ENCODE results near the gene DUSP22. TPM values are rescaled to one million over a fixed set of nuclear protein-coding genes. Genes with fewer than 3 reads are reported as not detected.

The DUSP22 gene
- total and polyA plus RNA-seq, 2 donors (not counting 1 experiment from before 2014, with no cell fraction given): 10.9 to 13.7 TPM

DNA sequence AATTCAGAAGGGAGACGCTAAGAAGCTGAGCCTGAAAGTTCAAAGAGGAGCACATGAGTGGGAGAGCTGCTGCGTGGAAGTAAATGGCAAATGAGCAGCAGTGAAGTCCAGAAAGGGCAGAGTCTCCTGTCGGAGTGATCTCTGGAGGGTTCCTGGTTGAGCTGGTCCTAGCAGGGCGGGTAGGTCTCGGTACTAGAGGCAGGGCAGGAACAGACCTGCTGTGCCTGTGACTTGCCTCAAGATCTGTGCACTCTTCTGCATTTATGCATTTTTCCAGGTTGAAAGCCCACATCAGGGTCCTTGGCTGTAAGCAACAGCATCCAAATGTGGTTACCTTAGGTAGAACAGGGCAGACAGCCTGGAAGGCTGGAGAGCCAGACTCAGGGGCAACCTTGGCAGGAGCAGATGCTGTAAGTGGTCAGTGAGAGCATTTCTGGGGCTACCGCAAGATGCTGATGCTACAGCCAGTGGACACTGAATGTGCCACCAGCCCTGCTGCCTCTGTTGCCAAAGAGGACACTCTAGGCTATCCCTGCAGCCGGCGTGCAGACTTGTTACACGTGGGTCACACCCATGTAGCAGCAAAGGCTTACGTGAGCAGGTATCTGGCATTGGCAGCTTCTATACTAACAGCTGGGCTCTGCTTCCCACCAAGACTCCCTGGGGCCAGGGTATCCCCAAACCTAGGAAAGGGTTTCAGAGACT lies 8.4 kb downstream of the DUSP22 start:
- TF ChIP-seq EZH2 (IDR thresholded peaks at IDR 0.05; ENCODE audit: low read length, missing control alignments): no peak
- TF ChIP-seq, protein P1, sequence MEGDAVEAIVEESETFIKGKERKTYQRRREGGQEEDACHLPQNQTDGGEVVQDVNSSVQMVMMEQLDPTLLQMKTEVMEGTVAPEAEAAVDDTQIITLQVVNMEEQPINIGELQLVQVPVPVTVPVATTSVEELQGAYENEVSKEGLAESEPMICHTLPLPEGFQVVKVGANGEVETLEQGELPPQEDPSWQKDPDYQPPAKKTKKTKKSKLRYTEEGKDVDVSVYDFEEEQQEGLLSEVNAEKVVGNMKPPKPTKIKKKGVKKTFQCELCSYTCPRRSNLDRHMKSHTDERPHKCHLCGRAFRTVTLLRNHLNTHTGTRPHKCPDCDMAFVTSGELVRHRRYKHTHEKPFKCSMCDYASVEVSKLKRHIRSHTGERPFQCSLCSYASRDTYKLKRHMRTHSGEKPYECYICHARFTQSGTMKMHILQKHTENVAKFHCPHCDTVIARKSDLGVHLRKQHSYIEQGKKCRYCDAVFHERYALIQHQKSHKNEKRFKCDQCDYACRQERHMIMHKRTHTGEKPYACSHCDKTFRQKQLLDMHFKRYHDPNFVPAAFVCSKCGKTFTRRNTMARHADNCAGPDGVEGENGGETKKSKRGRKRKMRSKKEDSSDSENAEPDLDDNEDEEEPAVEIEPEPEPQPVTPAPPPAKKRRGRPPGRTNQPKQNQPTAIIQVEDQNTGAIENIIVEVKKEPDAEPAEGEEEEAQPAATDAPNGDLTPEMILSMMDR (conservative IDR thresholded peaks at IDR 0.05 in 1 of 2, IDR thresholded peaks at IDR 0.05 in 1 of 2; ENCODE audit: low read depth in 1 of 2, low read length in 2 of 2): no peak
- Histone ChIP-seq H3K4me3 (replicated peaks in 1 of 4; ENCODE audit: control extremely low read depth in 1 of 4, insufficient read depth in 1 of 4, low read depth in 3 of 4, low read length in 4 of 4) (no peak overlapping the region), H3K27me3 (ENCODE audit: control insufficient read depth, insufficient read depth, low read length) (no peaks in the 10 kb centered on the region), H2AFZ (ENCODE audit: low read length) (no peak overlapping the region), H3K79me2 (ENCODE audit: control insufficient read depth, insufficient read depth, low read length) (no peaks in the 10 kb centered on the region), H3K4me1 (ENCODE audit: control insufficient read depth, extremely low read depth, insufficient read depth, low read length) (no peaks in the 10 kb centered on the region), H3K36me3 (ENCODE audit: control insufficient read depth, insufficient read depth, low read length) (no peaks in the 10 kb centered on the region), H4K20me1 (ENCODE audit: control insufficient read depth, extremely low read depth, insufficient read depth, low read length) (no peaks in the 10 kb centered on the region), H3K9ac (ENCODE audit: insufficient read depth, low read length) (no peak overlapping the region), H3K4me2 (ENCODE audit: extremely low read depth, insufficient read depth, low read length) (no peak overlapping the region), H3K9me3 (ENCODE audit: control insufficient read depth, insufficient read depth, low read depth, low read length) (no peaks in the 10 kb centered on the region), H3K27ac (ENCODE audit: insufficient read depth, low read length) (no peak overlapping the region)
- DNase-seq (ENCODE audit: low read depth in 2 of 2): no peak

- TF ChIP-seq, protein P1 (conservative IDR thresholded peaks at IDR 0.05 in 1 of 2, IDR thresholded peaks at IDR 0.05 in 1 of 2; ENCODE audit: low read depth in 1 of 2, low read length in 2 of 2): no peak
- no peak for TF ChIP-seq EZH2 (IDR thresholded peaks at IDR 0.05; ENCODE audit: low read length, missing control alignments)
- no peak overlapping the region for H3K27ac ChIP-seq (ENCODE audit: insufficient read depth, low read length)
- H3K79me2 ChIP-seq (ENCODE audit: control insufficient read depth, insufficient read depth, low read length): no peaks in the 10 kb centered on the region
- no peaks in the 10 kb centered on the region for H3K36me3 ChIP-seq (ENCODE audit: control insufficient read depth, insufficient read depth, low read length)
- no peaks in the 10 kb centered on the region for H4K20me1 ChIP-seq (ENCODE audit: control insufficient read depth, extremely low read depth, insufficient read depth, low read length)
- no peak overlapping the region for H3K4me2 ChIP-seq (ENCODE audit: extremely low read depth, insufficient read depth, low read length)
- no peaks in the 10 kb centered on the region for H3K9me3 ChIP-seq (ENCODE audit: control insufficient read depth, insufficient read depth, low read depth, low read length)
- H3K27me3 ChIP-seq (ENCODE audit: control insufficient read depth, insufficient read depth, low read length): no peaks in the 10 kb centered on the region
- no peak overlapping the region for H3K9ac ChIP-seq (ENCODE audit: insufficient read depth, low read length)
- DNase-seq (ENCODE audit: low read depth in 2 of 2): no peak
- H2AFZ ChIP-seq (ENCODE audit: low read length): no peak overlapping the region
- no peak overlapping the region for H3K4me3 ChIP-seq (replicated peaks in 1 of 4; ENCODE audit: control extremely low read depth in 1 of 4, insufficient read depth in 1 of 4, low read depth in 3 of 4, low read length in 4 of 4)
- H3K4me1 ChIP-seq (ENCODE audit: control insufficient read depth, extremely low read depth, insufficient read depth, low read length): no peaks in the 10 kb centered on the region
Observed at GRCh38 chr6:301526-301925, 9.2 kb downstream of the DUSP22 start.

GRCh38 chr6:301929-302705 lies 9.8 kb downstream of the DUSP22 start:
- Histone ChIP-seq H3K27ac (ENCODE audit: insufficient read depth, low read length) (no peak overlapping the region), H3K4me1 (ENCODE audit: control insufficient read depth, extremely low read depth, insufficient read depth, low read length) (no peaks in the 10 kb centered on the region), H2AFZ (ENCODE audit: low read length) (no peak overlapping the region), H3K4me2 (ENCODE audit: extremely low read depth, insufficient read depth, low read length) (no peak overlapping the region), H3K9ac (ENCODE audit: insufficient read depth, low read length) (no peak overlapping the region), H3K4me3 (replicated peaks in 1 of 4; ENCODE audit: control extremely low read depth in 1 of 4, insufficient read depth in 1 of 4, low read depth in 3 of 4, low read length in 4 of 4) (no peak overlapping the region), H3K27me3 (ENCODE audit: control insufficient read depth, insufficient read depth, low read length) (no peaks in the 10 kb centered on the region), H3K9me3 (ENCODE audit: control insufficient read depth, insufficient read depth, low read depth, low read length) (no peaks in the 10 kb centered on the region), H4K20me1 (ENCODE audit: control insufficient read depth, extremely low read depth, insufficient read depth, low read length) (no peaks in the 10 kb centered on the region), H3K79me2 (ENCODE audit: control insufficient read depth, insufficient read depth, low read length) (no peaks in the 10 kb centered on the region), H3K36me3 (ENCODE audit: control insufficient read depth, insufficient read depth, low read length) (no peaks in the 10 kb centered on the region)
- DNase-seq (ENCODE audit: low read depth in 2 of 2): no peak
- TF ChIP-seq, protein P1 (conservative IDR thresholded peaks at IDR 0.05 in 1 of 2, IDR thresholded peaks at IDR 0.05 in 1 of 2; ENCODE audit: low read depth in 1 of 2, low read length in 2 of 2): no peak
- no peak for TF ChIP-seq EZH2 (IDR thresholded peaks at IDR 0.05; ENCODE audit: low read length, missing control alignments)
